Measurements from ENCODE around the gene SNRPA1. TPM values are rescaled to one million over a fixed set of nuclear protein-coding genes. Genes with fewer than 3 reads are reported as not detected.

SNRPA1 gene
- 10.4 and 21.1 TPM in 2 replicates for total RNA-seq

GRCh38 chr15:101294731-101295606 is at the start of gene SNRPA1:
SNRPA1 (minus strand) TSS chr15:101295248; CDS start chr15:101295178, 70 bp downstream.

GRCh38 chr15:101277038-101277822 is 17.8 kb downstream of the SNRPA1 start, which contains the start of gene SELENOS:
SELENOS (minus strand) TSS chr15:101277485; CDS start chr15:101277417, 68 bp downstream.

GRCh38 chr15:101251830-101252820 is 42.9 kb downstream of the SNRPA1 start, which contains the start of gene CHSY1:
CHSY1 (minus strand) TSS chr15:101252048; CDS start chr15:101251456, 592 bp downstream.

Other genes with a start within 250 kb of the SNRPA1 start
- 71.3 and 76.2 TPM in 2 replicates for gene CHSY1, start 43.2 kb downstream of the SNRPA1 start, total RNA-seq
- 88.8 and 113 TPM in 2 replicates for gene SELENOS, start 17.8 kb downstream of the SNRPA1 start, total RNA-seq
- 1.2 and 3.2 TPM in 2 replicates for gene PCSK6, start 194.5 kb upstream of the SNRPA1 start, total RNA-seq